ENCODE results near the gene GPR55. TPM values are rescaled to one million over a fixed set of nuclear protein-coding genes. Genes with fewer than 3 reads are reported as not detected.

GPR55 gene
- total and polyA plus RNA-seq, 2 donors (not counting 3 experiments of a cell fraction or from before 2014, with no cell fraction given), result not detected

DNA sequence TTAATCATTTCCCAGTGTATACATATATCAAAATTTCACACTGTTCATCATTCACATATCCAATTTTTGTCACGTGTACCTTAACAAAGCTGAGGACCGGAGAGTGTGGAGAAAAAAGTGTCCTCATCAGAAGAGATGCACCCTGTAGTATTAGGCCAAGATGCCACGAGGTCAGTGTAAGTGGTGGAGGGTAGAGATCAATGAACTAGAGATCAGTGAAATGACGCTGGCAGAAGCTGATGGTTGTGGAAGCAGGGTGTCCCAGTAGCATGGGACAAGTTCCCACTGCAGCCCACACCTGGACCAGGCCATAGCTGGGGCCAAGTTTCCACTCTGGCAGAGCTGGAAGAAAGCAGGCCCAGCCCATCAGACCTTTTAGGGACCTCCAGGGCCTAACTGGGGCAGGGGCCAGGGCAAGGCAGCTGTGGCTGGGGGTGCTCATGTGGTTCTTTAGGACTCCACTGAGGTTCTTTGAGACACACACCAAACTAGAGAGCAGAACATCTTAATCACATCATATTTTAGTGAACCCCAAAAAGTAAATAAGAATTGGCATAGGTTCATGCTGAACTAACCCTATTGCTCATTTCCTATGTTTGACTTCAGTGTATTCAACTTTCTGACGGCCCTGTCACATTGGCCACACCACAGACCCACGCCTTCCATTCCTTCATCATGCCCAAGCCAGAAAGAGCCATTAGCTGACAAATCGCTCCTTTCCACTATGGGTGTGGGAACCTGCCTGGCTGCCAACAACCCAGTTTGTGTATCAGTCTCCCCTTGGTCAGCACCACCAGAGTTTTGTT is 21.6 kb upstream of the GPR55 start:
- H3K9me3 ChIP-seq (replicated peaks; ENCODE audit: control insufficient read depth, insufficient read depth, low read length), result no peaks in the 10 kb centered on the region
- TF ChIP-seq FOS (IDR thresholded peaks at IDR 0.05; ENCODE audit: borderline replicate concordance, insufficient read depth, low read length) (no peak), POLR2AphosphoS5 (IDR thresholded peaks at IDR 0.05; ENCODE audit: insufficient read depth, low read depth, low read length) (no peak), GATA2 (IDR thresholded peaks at IDR 0.05; ENCODE audit: insufficient read depth, insufficient read length, low read depth, low read length) (no peak), POLR2A (IDR thresholded peaks at IDR 0.05; ENCODE audit: low read depth, low read length) (no peak), MYC (IDR thresholded peaks at IDR 0.05; ENCODE audit: low read depth, low read length) (no peak), JUN (IDR thresholded peaks at IDR 0.05; ENCODE audit: borderline replicate concordance, insufficient read depth, insufficient read length, low read depth) (no peak), EZH2 (IDR thresholded peaks at IDR 0.05; ENCODE audit: borderline replicate concordance, low read depth, low read length, severe bottlenecking) (no peak)
- TF ChIP-seq, protein P1, sequence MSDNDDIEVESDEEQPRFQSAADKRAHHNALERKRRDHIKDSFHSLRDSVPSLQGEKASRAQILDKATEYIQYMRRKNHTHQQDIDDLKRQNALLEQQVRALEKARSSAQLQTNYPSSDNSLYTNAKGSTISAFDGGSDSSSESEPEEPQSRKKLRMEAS (IDR thresholded peaks at IDR 0.05; ENCODE audit: insufficient read depth, insufficient read length), result no peak
- TF ChIP-seq, protein P2, sequence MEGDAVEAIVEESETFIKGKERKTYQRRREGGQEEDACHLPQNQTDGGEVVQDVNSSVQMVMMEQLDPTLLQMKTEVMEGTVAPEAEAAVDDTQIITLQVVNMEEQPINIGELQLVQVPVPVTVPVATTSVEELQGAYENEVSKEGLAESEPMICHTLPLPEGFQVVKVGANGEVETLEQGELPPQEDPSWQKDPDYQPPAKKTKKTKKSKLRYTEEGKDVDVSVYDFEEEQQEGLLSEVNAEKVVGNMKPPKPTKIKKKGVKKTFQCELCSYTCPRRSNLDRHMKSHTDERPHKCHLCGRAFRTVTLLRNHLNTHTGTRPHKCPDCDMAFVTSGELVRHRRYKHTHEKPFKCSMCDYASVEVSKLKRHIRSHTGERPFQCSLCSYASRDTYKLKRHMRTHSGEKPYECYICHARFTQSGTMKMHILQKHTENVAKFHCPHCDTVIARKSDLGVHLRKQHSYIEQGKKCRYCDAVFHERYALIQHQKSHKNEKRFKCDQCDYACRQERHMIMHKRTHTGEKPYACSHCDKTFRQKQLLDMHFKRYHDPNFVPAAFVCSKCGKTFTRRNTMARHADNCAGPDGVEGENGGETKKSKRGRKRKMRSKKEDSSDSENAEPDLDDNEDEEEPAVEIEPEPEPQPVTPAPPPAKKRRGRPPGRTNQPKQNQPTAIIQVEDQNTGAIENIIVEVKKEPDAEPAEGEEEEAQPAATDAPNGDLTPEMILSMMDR (IDR thresholded peaks at IDR 0.05; ENCODE audit: extremely low read depth in 1 of 2, insufficient read depth in 1 of 2, low read depth in 1 of 2, low read length in 2 of 2), result no peak
- H3K27ac ChIP-seq (ENCODE audit: insufficient read depth, low read depth, low read length), result no peak overlapping the region
- H3K9ac ChIP-seq (replicated peaks; ENCODE audit: extremely low read depth, insufficient read depth, low read length), result no peak overlapping the region
- no peaks in the 10 kb centered on the region for H3K4me1 ChIP-seq (ENCODE audit: control insufficient read depth, extremely low read depth, insufficient read depth, low read length)
- ChIA-PET CTCF (interaction anchor here (1.4 to 1.7 kb wide), 2 partner anchors 9 to 99 kb away, joined by 4 to 5 read pairs; no protein-coding TSS in a partner anchor), POLR2A (no interaction called here)
- no peaks in the 10 kb centered on the region for H3K9me1 ChIP-seq (replicated peaks; ENCODE audit: control insufficient read depth, extremely low read depth, insufficient read depth, low read length)
- H2AFZ ChIP-seq (ENCODE audit: low read depth, low read length), result no peak overlapping the region
- H3K4me2 ChIP-seq (ENCODE audit: insufficient read depth, low read length), result no peak overlapping the region
- BruUV-seq (replicated peaks), result no TSS peak
- H3K79me2 ChIP-seq (ENCODE audit: control insufficient read depth, insufficient read depth, low read length), result no peaks in the 10 kb centered on the region
- H3K27me3 ChIP-seq (ENCODE audit: control insufficient read depth in 2 of 2, insufficient read depth in 2 of 2, low read length in 2 of 2), result no peaks in the 10 kb centered on the region
- no peak for DNase-seq (ENCODE audit: low read depth, low spot score)
- dilution Hi-C loops (cut with MboI; ENCODE audit: extremely low pct_ligation_motif_present, low sequenced_read_pairs), result no loop called here
- no peak for FAIRE-seq
- H3K36me3 ChIP-seq (ENCODE audit: control insufficient read depth in 2 of 2, extremely low read depth in 1 of 2, insufficient read depth in 2 of 2, low read length in 2 of 2), result no peaks in the 10 kb centered on the region
- H4K20me1 ChIP-seq (replicated peaks; ENCODE audit: control insufficient read depth, extremely low read depth, insufficient read depth, low read length), result no peaks in the 10 kb centered on the region
- H3K4me3 ChIP-seq (replicated peaks in 1 of 3; ENCODE audit: insufficient read depth in 1 of 3, low read depth in 1 of 3, low read length in 3 of 3), result no peak overlapping the region
- intact Hi-C loops (cut with micrococcal nuclease), result no loop called here

Data from endothelial cell of umbilical vein (primary cell).